Measurements from ENCODE around the gene NAXE. TPM values are rescaled to one million over a fixed set of nuclear protein-coding genes. Genes with fewer than 3 reads are reported as not detected.
"Not testable (repeated sequence)": the region's sequence is repeated elsewhere in the genome, so short reads cannot be mapped to it uniquely, and the experiment has no call there.

Gene NAXE
- total RNA-seq, 1 experiment from 2014 or later, result 170 TPM

DNA sequence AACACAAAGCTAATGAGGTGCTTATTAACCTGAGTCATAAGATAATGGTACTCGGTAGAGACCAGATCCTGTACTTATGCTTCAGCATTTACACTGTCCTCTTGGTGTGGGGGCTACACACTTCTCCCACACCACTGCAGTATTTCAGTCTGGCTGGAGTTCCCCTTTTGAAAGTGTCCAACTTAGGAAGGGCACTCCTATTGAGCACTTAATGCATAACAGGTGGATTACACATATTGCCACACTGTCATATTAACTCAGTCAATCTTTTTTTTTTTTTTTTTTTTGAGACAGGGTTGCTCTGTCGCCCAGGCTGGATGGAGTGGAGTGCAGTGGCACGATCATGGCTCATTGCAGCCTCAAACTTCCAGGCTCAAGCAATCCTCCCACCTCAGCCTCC is 8.2 kb downstream of the NAXE start:
- DNase-seq, result no peak
- no peaks in the 10 kb centered on the region for H3K9me3 ChIP-seq
- peaks cover 49% of the 10 kb centered on the region for H3K36me3 ChIP-seq
- no peaks in the 10 kb centered on the region for H3K27me3 ChIP-seq
- H3K4me3 ChIP-seq, result peak overlapping the region; percentile 86; the same call in 1 of the 2 replicates

DNA sequence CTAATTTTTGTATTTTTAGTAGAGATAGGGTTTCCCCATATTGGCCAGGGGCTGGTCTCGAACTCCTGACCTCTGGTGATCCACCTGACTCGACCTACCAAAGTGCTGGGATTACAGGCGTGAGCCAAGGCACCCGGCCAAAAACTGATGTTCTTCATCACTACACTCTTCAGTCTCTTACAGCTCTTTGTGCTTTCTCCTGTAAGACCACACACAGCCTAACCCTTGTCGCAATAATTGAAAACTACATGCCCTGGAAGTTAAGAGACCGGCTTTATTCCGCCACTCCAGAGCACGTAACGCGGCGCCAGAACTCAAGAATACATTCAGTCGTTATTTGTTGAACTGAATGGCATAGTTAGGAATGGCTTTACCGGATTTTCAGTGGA is 9.2 kb downstream of the NAXE start:
- peak overlapping the region; percentile 86 for H3K4me3 ChIP-seq
- H3K27me3 ChIP-seq, result no peaks in the 10 kb centered on the region
- H3K9me3 ChIP-seq, result no peaks in the 10 kb centered on the region
- H3K36me3 ChIP-seq, result peaks cover 40% of the 10 kb centered on the region
- no peak for DNase-seq

DNA sequence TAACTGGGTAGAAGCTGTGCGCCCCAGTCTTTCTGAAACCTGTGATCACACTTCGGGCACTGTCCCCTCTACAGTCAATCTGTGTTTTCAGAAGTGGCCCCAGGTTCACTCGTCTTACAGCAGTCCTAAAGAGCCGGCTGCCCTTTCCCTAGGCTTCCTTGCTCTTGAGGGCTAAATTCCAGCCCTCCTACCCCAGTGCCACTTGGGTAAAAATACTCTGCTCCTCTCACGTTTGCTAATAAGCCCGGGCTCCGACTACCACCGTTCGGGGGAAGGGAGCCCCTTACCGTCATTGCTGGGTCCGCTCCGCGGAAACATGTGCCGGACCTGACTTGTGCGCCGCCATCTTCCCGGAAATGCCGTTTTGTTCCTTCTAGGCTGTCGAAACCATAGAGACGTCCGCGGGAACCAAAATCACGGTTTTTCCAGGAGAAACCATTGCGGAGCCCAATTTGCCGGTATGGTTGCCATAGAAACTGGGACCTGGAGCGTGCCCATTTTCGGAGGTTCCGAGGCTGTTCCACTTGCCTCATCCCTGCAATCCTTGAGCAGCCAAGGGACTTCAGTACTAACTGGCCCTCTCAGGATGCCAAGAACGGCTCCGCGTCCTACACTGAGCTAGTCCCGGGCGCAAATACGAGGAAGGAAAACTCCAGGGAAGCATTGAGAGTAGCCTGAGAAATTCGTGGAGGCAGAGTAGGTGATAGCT is 9.7 kb downstream of the NAXE start, which contains the start of gene GPATCH4:
Gene GPATCH4, minus strand, starts transcription at position 358 of the 709 bp plus-strand sequence.
- H3K9me3 ChIP-seq, result no peaks in the 10 kb centered on the region
- DNase-seq, result peak; percentile 88
- H3K27me3 ChIP-seq, result no peaks in the 10 kb centered on the region
- peak within 1 kb of the TSS; percentile 86 for H3K4me3 ChIP-seq
- peaks cover 34% of the 10 kb centered on the region for H3K36me3 ChIP-seq

DNA sequence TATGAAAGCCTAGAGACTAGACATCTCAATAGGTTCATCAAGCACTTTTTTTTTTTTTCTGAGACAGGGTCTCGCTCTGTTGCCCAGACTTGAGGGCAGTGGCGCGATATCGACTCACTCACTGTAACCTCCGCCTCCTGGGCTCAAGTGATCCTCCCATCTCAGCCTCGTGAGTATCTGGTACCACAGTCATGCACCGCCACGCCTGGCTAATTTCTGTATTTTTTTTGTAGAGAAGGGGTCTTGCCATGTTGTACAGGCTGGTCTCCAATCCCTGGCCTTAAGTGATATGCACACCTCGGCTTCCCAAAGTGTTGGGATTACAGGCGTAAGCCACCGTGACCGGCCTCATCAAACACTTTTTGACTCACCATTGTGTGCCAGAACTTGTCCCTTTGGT is 10.3 kb downstream of the NAXE start:
- H3K27me3 ChIP-seq, result no peaks in the 10 kb centered on the region
- H3K36me3 ChIP-seq, result peaks cover 28% of the 10 kb centered on the region
- peak overlapping the region; percentile 86 for H3K4me3 ChIP-seq
- H3K9me3 ChIP-seq, result no peaks in the 10 kb centered on the region
- no peak for DNase-seq

DNA sequence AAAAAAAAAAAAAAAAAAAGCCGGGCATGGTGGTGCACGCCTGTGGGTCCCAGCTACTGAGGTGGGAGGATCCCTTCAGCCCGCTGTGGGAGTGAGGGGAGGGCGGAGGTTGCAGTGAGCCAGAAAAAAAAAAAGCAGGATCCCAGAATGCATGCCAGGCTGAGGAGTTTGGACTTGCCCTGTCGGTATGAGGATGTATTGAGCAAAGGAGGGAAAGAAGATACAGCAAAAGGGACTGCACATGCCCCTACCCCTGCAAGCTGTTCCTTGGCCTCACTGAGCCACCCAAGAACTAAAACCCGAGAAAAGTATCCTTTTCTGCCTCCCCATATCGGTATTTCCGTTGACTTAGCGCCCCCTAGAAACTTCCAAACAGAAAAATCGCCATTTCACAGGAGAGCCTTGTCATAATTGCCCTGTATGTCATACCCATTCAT is 11.0 kb downstream of the NAXE start:
- no peaks in the 10 kb centered on the region for H3K27me3 ChIP-seq
- no peaks in the 10 kb centered on the region for H3K9me3 ChIP-seq
- H3K36me3 ChIP-seq, result peaks cover 21% of the 10 kb centered on the region
- peak; percentile 22 for DNase-seq
- H3K4me3 ChIP-seq, result no peak overlapping the region

DNA sequence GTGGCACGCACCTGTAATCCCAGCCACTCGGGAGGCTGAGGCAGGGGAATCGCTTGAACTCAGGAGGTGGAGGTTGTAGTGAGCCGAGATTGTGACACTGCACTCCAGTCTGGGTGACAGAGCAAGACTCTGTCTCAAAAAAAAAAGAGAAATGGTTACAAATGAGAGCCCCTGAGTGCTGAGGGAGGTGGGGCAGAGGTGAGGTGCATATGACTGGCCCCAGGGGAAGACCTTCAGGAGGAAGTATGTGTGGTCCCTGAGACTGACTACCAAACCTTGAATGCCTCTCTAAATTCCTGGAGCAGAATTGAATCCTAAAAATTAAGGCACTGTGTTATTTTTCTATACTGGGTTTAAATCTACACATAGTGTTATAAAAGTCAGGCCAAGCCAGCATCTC is 15.8 kb downstream of the NAXE start:
- not testable (repeated sequence) for H3K9me3 ChIP-seq, H3K36me3 ChIP-seq, DNase-seq, H3K4me3 ChIP-seq, H3K27me3 ChIP-seq

DNA sequence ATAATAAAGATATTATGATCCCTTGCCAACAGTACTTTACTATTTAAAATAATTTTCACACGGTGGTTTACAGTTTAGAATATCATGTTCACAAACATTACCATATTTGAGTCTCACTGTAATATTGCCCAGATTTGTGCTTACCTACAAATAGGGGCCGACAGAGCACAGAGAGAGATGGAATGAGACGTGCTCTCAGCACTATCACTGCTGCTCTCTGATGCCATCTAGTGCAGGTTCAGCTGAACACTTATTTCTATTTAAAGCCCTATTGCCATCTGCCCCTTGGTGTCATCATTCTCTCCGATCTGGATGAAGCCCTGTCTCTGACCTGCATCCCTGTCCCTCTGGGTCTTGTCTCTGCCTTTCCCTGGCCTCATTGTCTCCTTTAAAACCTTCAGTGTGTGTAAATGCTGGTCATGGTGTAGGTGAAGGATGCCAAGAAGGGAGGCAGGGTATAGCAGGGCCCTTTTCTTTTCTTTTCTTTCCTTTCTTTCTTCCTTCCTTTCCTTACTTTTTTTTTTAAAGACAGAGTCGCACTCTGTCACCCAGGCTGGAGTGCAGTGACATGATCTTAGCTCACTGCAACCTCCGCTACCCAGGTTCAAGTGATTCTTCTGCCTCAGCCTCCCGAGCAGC is 16.6 kb downstream of the NAXE start:
- H3K36me3 ChIP-seq, result no peaks in the 10 kb centered on the region
- peak; percentile 45 for DNase-seq
- no peaks in the 10 kb centered on the region for H3K9me3 ChIP-seq
- H3K27me3 ChIP-seq, result no peaks in the 10 kb centered on the region
- H3K4me3 ChIP-seq, result no peak overlapping the region

DNA sequence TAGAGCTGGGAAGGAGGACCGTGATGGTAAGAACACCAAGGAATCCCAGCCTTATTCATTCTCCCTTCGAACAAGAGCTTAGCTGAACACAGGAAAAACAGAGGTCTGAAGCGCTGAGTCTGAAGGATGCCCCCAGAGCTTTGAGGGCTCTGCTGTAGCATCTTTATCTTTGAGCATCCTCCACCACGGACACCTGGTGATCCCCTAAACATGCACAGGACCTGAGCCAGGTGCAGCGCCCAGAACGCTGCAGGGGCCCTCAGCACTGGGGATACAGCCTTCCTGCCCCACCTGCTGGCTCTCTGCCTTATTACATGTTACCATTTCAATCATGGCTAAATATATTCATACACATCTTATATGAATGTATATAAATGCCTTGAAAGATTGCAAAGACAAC is 17.4 kb downstream of the NAXE start:
- Histone ChIP-seq H3K36me3 (no peaks in the 10 kb centered on the region), H3K27me3 (no peaks in the 10 kb centered on the region)
- no peak for DNase-seq

DNA sequence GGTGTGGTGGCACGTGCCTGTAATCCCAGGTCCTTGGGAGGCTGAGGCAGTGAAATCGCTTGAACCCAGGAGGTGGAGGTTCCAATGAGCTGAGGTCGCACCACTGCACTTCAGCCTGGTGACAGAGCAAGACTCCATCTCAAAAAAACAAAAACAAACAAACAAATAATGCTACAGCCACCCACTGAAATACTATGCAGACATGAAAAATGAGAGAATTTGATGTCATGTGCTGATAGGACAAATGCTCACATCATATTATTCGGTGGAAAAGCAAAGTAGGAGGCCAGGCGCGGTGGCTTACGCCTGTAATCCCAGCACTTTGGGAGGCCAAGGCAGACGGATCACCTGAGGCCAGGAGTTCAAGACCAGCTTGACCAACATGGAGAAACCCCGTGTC is 18.5 kb downstream of the NAXE start:
- not testable (repeated sequence) for H3K27me3 ChIP-seq, H3K4me3 ChIP-seq, DNase-seq, H3K9me3 ChIP-seq, H3K36me3 ChIP-seq

More for the DNA sequence above, 17.4 kb downstream of the NAXE start:
- no peaks in the 10 kb centered on the region for H3K9me3 ChIP-seq
- H3K4me3 ChIP-seq, result no peak overlapping the region

DNA sequence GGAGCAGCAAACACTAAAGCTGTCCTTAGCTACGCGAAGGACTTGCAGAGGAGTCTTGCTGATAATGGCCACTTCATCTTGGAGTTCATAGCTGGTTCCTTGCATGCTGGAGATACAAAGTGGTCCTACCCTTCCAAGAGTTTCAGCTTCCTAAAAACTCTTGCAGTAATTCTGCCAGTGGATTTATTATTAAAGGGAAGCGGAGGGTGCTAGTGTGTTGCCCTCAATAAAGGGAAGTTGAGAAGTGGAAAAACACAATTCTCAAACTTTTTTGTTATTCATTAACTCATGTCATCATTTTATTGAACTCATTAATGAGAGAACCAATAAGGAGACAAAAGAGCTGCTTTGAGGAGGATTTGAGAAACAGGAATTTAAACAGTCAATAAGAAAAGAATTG is 21.1 kb downstream of the NAXE start:
- DNase-seq, result no peak
- Histone ChIP-seq H3K9me3 (no peaks in the 10 kb centered on the region), H3K27me3 (peaks cover 8% of the 10 kb centered on the region), H3K36me3 (no peaks in the 10 kb centered on the region), H3K4me3 (no peak overlapping the region)

DNA sequence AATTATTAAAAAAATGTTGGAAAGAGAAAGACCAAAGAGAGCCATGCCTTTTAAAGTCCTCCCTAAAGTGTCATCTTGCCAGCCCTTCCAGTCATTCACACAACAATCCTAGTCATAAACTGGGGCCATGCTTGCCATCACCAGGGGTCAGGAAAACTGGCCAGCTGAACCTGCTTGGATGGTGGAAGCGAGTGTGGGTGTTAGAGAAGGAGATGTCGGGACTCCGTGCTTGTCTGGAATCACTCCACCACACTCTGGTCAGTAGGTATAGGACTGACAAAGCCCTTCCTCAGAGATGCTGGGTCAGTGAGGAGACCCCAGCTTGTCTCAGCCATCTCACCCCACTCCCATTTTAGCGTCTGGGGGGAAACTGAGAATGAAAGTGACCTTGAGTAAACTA is 24.4 kb downstream of the NAXE start:
- H3K9me3 ChIP-seq, result no peaks in the 10 kb centered on the region
- H3K36me3 ChIP-seq, result no peaks in the 10 kb centered on the region
- no peak overlapping the region for H3K4me3 ChIP-seq
- H3K27me3 ChIP-seq, result peaks cover 27% of the 10 kb centered on the region
- DNase-seq, result no peak

DNA sequence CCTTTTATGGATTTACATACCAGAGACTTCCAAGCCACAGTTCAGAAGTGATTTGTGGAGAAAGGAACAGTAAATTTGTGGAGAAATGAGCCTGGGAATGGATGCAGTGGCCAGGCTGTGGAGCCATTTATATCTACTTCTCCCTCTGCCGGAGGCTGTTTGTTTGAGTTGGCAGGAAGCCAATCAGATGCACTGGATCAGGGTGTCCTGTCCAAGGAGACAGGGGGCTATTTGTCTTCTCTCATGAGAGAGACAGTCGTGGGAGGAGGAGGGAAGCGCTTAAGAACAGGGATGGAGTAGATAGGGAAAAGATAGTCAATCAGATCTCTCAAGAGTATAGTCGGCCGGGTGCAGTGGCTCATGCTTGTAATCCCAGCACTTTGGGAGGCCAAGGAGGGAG is 24.9 kb downstream of the NAXE start:
- H3K36me3 ChIP-seq, result no peaks in the 10 kb centered on the region
- H3K9me3 ChIP-seq, result no peaks in the 10 kb centered on the region
- peaks cover 27% of the 10 kb centered on the region for H3K27me3 ChIP-seq
- H3K4me3 ChIP-seq, result no peak overlapping the region
- DNase-seq, result peak; percentile 28

DNA sequence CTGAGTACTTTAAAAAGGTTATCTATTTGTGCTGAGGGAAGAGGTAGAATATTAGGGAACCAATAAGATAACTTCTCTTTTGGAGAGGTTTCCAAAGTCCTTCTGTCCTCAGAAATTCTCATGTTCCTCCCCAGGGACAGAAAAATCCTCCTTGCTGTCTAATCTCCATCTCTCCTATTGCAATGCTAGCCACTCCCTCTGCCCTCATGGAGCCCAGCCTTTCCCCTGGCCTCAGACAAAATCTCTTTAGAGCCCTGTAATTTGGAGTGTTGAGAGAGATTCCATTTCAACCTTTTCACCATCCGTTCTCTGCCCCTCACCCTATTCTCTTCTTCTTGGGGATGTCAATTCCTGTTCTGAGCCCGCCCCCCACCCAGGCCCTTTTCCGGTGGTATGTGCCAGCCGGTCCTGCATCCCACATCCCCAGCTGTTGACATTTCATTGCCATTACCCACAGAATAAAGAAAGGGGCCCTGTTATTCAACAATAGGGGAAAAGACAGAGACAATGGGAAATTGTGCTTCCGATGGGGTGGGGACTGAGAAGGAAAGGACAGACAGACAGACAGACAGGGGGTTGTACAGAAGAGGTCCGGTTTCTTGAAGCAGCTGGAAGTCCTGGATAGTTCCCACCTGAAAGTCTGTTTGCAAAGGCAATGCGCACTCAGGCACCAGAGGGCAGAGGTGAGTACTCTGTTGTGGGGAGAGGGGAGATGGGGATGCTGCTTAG is 27.4 kb downstream of the NAXE start, which contains the start of gene HAPLN2:
Gene HAPLN2, plus strand, starts transcription at position 563 of the 729 bp plus-strand sequence. CDS start 4,076 bp downstream, outside the sequence.
- DNase-seq, result no peak
- Histone ChIP-seq H3K36me3 (no peaks in the 10 kb centered on the region), H3K9me3 (no peaks in the 10 kb centered on the region), H3K4me3 (no peak within 1 kb of the TSS), H3K27me3 (peaks cover 44% of the 10 kb centered on the region)

DNA sequence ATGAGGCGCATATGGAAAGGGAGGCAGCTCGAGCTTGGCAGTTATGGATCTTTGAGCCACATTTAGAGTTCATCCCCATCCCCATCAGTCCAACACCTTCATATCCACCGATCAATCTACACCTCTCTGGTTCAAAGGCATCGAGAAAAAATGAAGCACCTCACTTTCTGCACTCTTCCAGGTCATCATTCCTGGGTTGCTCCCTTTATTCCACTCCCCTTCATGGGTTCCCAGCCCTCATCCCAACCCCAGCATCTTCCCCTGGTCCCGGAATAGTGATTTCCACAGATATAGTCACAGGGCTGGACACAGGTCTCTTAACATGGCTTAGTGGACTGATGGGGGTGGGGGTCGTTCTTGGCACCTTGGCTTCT is 28.0 kb downstream of the NAXE start:
- peaks cover 50% of the 10 kb centered on the region for H3K27me3 ChIP-seq

DNA sequence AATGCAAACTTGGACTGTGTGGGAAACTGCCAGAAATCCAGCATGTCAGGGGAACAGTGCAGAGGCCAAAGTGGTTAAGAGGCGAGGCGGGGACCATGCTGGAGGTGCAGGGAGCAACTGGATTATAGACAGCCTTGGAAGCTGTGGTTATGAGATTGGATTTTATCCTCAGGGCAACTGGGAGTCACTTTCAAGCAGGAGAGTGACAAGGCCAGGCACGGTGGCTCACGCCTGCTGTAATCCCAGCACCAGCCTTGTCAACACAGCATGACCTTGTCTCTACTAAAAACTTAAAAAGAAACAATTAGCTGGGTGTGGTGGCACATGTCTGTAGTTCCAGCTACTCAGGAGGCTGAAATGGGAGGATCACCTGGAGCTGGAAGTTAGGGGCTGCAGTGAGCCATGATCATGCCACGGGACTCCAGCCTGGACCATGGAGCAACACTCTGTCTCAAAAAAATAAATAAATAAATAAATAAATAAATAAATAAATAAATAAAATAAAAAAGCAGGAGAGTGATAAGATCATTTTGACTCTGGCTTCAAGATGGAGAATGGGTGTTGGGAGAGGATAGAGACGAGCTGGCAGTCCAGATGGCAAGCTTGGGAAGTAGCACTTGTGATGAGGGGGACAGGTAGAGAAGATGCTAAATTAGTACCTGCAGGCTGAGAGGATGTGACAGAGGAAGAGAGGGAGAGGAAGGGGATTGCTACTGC is 31.2 kb downstream of the NAXE start:
- Histone ChIP-seq H3K4me3 (no peak overlapping the region), H3K9me3 (no peaks in the 10 kb centered on the region), H3K27me3 (peaks cover 58% of the 10 kb centered on the region), H3K36me3 (no peaks in the 10 kb centered on the region)
- DNase-seq, result no peak

More for the DNA sequence above, 28.0 kb downstream of the NAXE start:
- DNase-seq, result no peak
- H3K4me3 ChIP-seq, result no peak overlapping the region
- H3K36me3 ChIP-seq, result no peaks in the 10 kb centered on the region
- no peaks in the 10 kb centered on the region for H3K9me3 ChIP-seq

DNA sequence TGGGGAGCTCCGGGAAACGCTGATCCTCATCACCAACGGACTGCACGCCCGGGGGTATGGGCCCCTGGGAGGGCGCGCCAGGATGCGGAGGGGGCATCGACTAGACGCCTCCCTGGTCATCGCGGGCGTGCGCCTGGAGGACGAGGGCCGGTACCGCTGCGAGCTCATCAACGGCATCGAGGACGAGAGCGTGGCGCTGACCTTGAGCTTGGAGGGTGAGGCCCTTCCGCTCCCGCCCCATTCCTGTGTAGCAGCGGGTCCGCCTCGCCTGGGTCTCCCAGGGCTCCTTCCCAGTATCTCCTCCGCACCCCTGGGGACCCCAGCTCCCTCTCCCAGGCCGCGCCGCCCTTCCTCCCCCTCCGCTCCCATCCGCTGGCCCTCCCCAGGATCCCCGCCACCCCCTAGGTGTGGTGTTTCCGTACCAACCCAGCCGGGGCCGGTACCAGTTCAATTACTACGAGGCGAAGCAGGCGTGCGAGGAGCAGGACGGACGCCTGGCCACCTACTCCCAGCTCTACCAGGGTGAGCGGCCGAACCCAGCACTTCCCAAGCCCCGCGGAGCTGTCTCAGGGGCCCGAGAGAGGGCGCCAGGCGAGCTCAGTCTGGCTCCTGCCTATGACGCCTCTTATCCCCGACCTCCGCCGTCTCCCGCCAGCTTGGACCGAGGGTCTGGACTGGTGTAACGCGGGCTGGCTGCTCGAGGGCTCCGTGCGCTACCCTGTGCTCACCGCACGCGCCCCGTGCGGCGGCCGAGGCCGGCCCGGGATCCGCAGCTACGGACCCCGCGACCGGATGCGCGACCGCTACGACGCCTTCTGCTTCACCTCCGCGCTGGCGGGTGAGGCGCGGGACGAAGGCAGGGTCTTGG is 32.6 kb downstream of the NAXE start:
- DNase-seq, result peak; percentile 64
- H3K4me3 ChIP-seq, result peak overlapping the region; percentile 31; the same call in 1 of the 2 replicates
- no peaks in the 10 kb centered on the region for H3K9me3 ChIP-seq
- no peaks in the 10 kb centered on the region for H3K36me3 ChIP-seq
- peaks cover 56% of the 10 kb centered on the region for H3K27me3 ChIP-seq
